Measurements from ENCODE around the gene FRMD4B.

The FRMD4B gene

GRCh38 chr3:69197922-69198530 lies 187.9 kb downstream of the FRMD4B start:
- TF ChIP-seq CTCF (conservative IDR thresholded peaks at IDR 0.05; ENCODE audit: low read length) = no peak
- TF ChIP-seq EZH2phosphoT487 (IDR thresholded peaks at IDR 0.05; ENCODE audit: borderline replicate concordance) = no peak
- Histone ChIP-seq H3K79me2 (ENCODE audit: insufficient read depth, low read length) (no peaks in the 10 kb centered on the region), H3K9ac (ENCODE audit: low read depth, low read length, poor library complexity, severe bottlenecking) (no peak overlapping the region), H2AFZ (ENCODE audit: low read length) (no peak overlapping the region), H4K20me1 (ENCODE audit: insufficient read depth, low read length, poor library complexity, severe bottlenecking) (no peaks in the 10 kb centered on the region), H3F3A (ENCODE audit: low read depth) (no peaks in the 10 kb centered on the region), H3K4me3 (ENCODE audit: low read length, poor library complexity, severe bottlenecking) (no peak overlapping the region), H3K27me3 (ENCODE audit: insufficient read depth, low read length, poor library complexity, severe bottlenecking) (no peaks in the 10 kb centered on the region), H3K4me2 (ENCODE audit: low read depth, low read length, poor library complexity, severe bottlenecking) (peak overlapping the region; percentile 17), H3K36me3 (ENCODE audit: insufficient read depth, low read length) (no peaks in the 10 kb centered on the region), H3K9me3 (ENCODE audit: insufficient read depth, low read depth, low read length) (no peaks in the 10 kb centered on the region), H3K4me1 (ENCODE audit: insufficient read depth, low read length, poor library complexity, severe bottlenecking) (peaks cover 17% of the 10 kb centered on the region), H3K9me2 (replicated peaks; ENCODE audit: low read depth, low read length) (no peaks in the 10 kb centered on the region)

- Histone ChIP-seq H4K20me1 (ENCODE audit: insufficient read depth, low read length, poor library complexity, severe bottlenecking) (no peaks in the 10 kb centered on the region), H3K9ac (ENCODE audit: low read depth, low read length, poor library complexity, severe bottlenecking) (no peak overlapping the region), H3K4me3 (ENCODE audit: low read length, poor library complexity, severe bottlenecking) (no peak overlapping the region), H3K9me3 (ENCODE audit: insufficient read depth, low read depth, low read length) (no peaks in the 10 kb centered on the region), H3K4me2 (ENCODE audit: low read depth, low read length, poor library complexity, severe bottlenecking) (no peak overlapping the region), H3K79me2 (ENCODE audit: insufficient read depth, low read length) (no peaks in the 10 kb centered on the region), H3F3A (ENCODE audit: low read depth) (no peaks in the 10 kb centered on the region), H3K4me1 (ENCODE audit: insufficient read depth, low read length, poor library complexity, severe bottlenecking) (peaks cover 17% of the 10 kb centered on the region), H2AFZ (ENCODE audit: low read length) (no peak overlapping the region), H3K36me3 (ENCODE audit: insufficient read depth, low read length) (no peaks in the 10 kb centered on the region), H3K9me2 (replicated peaks; ENCODE audit: low read depth, low read length) (no peaks in the 10 kb centered on the region), H3K27me3 (ENCODE audit: insufficient read depth, low read length, poor library complexity, severe bottlenecking) (no peaks in the 10 kb centered on the region)
- no peak for TF ChIP-seq CTCF (conservative IDR thresholded peaks at IDR 0.05; ENCODE audit: low read length)
- TF ChIP-seq EZH2phosphoT487 (IDR thresholded peaks at IDR 0.05; ENCODE audit: borderline replicate concordance) = no peak
Measured at GRCh38 chr3:69197455-69197854, 188.4 kb downstream of the FRMD4B start.

- Histone ChIP-seq H3K4me2 (ENCODE audit: low read depth, low read length, poor library complexity, severe bottlenecking) (no peak overlapping the region), H3K27me3 (ENCODE audit: insufficient read depth, low read length, poor library complexity, severe bottlenecking) (no peaks in the 10 kb centered on the region), H3K36me3 (ENCODE audit: insufficient read depth, low read length) (no peaks in the 10 kb centered on the region), H3K9me3 (ENCODE audit: insufficient read depth, low read depth, low read length) (no peaks in the 10 kb centered on the region), H3K4me1 (ENCODE audit: insufficient read depth, low read length, poor library complexity, severe bottlenecking) (peaks cover 17% of the 10 kb centered on the region), H4K20me1 (ENCODE audit: insufficient read depth, low read length, poor library complexity, severe bottlenecking) (no peaks in the 10 kb centered on the region), H3K79me2 (ENCODE audit: insufficient read depth, low read length) (no peaks in the 10 kb centered on the region), H3K9ac (ENCODE audit: low read depth, low read length, poor library complexity, severe bottlenecking) (no peak overlapping the region), H2AFZ (ENCODE audit: low read length) (no peak overlapping the region), H3K4me3 (ENCODE audit: low read length, poor library complexity, severe bottlenecking) (no peak overlapping the region), H3F3A (ENCODE audit: low read depth) (no peaks in the 10 kb centered on the region), H3K9me2 (replicated peaks; ENCODE audit: low read depth, low read length) (no peaks in the 10 kb centered on the region)
- TF ChIP-seq EZH2phosphoT487 (IDR thresholded peaks at IDR 0.05; ENCODE audit: borderline replicate concordance) = no peak
- no peak for TF ChIP-seq CTCF (conservative IDR thresholded peaks at IDR 0.05; ENCODE audit: low read length)
Measured at GRCh38 chr3:69196876-69197275, 189.0 kb downstream of the FRMD4B start.

All from Loucy (cell line).